PC-9 (cell line): ENCODE results near the gene AFAP1.
"Not testable (repeated sequence)": the region's sequence is repeated elsewhere in the genome, so short reads cannot be mapped to it uniquely, and the experiment has no call there.

ENCODE experiments used
- EZH2 ChIP-seq: fragments of 200-600 bp; sonication (generic); IDR thresholded peaks from 2 replicates; pipeline ENCODE4 v1.8.0; 2017; ENCODE audit warnings: antibody characterized with exemption, low read depth
- TF ChIP-seq, protein P1 (sequence below): fragments of 200-600 bp; sonication (generic); conservative IDR thresholded peaks from 2 replicates; pipeline ENCODE4 v1.6.1; 2017; ENCODE audit warnings: mixed run types, antibody characterized with exemption, mild to moderate bottlenecking, moderate library complexity

DNA sequence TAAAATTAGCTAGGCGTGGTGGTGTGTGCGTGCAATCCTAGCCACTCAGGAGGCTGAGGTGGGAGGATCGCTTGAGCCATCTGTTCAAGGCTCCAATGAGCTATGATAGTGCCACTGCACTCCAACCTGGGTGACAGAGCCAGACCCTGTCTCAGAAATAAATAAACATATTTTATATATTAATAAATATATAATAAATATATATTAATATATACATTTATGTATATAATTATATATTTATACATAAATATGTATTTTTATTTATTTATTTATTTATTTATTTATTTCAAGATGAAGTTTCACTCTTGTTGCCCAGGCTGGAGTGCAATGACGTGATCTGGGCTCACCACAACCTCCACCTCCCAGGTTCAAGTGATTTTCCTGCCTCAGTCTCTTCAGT lies 4.0 kb upstream of the AFAP1 start:
- TF ChIP-seq, protein P1, sequence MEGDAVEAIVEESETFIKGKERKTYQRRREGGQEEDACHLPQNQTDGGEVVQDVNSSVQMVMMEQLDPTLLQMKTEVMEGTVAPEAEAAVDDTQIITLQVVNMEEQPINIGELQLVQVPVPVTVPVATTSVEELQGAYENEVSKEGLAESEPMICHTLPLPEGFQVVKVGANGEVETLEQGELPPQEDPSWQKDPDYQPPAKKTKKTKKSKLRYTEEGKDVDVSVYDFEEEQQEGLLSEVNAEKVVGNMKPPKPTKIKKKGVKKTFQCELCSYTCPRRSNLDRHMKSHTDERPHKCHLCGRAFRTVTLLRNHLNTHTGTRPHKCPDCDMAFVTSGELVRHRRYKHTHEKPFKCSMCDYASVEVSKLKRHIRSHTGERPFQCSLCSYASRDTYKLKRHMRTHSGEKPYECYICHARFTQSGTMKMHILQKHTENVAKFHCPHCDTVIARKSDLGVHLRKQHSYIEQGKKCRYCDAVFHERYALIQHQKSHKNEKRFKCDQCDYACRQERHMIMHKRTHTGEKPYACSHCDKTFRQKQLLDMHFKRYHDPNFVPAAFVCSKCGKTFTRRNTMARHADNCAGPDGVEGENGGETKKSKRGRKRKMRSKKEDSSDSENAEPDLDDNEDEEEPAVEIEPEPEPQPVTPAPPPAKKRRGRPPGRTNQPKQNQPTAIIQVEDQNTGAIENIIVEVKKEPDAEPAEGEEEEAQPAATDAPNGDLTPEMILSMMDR = not testable (repeated sequence)
- not testable (repeated sequence) for TF ChIP-seq EZH2
